Upper lobe of left lung (tissue), 4 donors: ENCODE data around the gene MAPK8.

Source experiments
- EP300 ChIP-seq, 4 donors: sonication (generic); formaldehyde crosslinking; IDR thresholded peaks; one replicate each; pipeline ENCODE4 v1.5.1; 2017; ENCODE audit warnings: antibody characterized with exemption in 4 of 4, control low read depth in 2 of 4
- POLR2A ChIP-seq, 4 donors: fragments of 450-650 bp; IDR thresholded peaks; one replicate each; pipeline ENCODE4 v1.5.1; 2016 to 2017; ENCODE audit warnings: antibody characterized with exemption in 4 of 4, mild to moderate bottlenecking in 2 of 4
- POLR2AphosphoS5 ChIP-seq, 2 donors: sonication (generic); formaldehyde crosslinking; IDR thresholded peaks; one replicate each; pipeline ENCODE4 v1.5.1; 2017; ENCODE audit warnings: antibody characterized with exemption in 2 of 2
- TF ChIP-seq, protein P1 (sequence below), 6 experiments: fragments of 450-650 bp in 4 of 6; fragments of 200-600 bp in 2 of 6; sonication (generic) in 2 of 6; IDR thresholded peaks; one replicate each; pipeline ENCODE4 v1.5.1; 2016 to 2019; ENCODE audit warnings: antibody characterized with exemption in 6 of 6

DNA sequence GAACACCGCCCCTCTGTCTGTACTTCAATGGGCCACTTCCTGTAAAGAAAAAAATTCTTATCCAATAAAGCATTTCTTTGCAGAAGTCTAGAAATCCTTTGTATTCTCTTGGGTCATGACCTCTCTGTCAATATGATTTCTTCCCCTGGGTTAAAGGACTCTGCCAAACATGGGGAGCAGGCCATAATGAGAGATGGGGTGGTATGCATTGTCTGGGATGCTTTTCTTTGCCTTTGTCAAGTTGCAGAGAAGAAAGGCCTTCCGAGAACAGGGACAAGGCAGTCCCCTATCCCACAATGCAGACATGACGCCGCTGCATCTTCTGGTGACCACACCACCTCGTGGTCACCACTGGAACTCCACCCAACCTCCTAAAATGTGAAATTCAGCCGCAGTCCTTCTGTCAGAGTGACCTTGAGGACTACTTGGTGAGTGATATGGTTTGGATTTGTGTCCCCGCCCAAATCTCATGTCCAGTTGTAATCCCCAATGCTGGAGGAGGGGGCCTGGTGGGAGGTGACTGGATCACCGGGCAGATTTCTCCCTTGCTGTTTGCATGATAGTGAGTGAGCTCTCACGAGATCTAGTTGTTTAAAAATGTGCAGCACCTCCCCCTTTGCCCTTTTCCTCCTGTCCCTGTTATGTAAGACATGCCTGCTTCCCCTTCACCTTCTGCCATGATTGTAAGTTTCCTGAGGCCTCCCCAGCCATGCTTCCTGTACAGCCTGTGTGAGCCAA, 16.8 kb upstream of the MAPK8 start:
- no peak for TF ChIP-seq POLR2AphosphoS5 (IDR thresholded peaks at IDR 0.05)
- TF ChIP-seq, protein P1, sequence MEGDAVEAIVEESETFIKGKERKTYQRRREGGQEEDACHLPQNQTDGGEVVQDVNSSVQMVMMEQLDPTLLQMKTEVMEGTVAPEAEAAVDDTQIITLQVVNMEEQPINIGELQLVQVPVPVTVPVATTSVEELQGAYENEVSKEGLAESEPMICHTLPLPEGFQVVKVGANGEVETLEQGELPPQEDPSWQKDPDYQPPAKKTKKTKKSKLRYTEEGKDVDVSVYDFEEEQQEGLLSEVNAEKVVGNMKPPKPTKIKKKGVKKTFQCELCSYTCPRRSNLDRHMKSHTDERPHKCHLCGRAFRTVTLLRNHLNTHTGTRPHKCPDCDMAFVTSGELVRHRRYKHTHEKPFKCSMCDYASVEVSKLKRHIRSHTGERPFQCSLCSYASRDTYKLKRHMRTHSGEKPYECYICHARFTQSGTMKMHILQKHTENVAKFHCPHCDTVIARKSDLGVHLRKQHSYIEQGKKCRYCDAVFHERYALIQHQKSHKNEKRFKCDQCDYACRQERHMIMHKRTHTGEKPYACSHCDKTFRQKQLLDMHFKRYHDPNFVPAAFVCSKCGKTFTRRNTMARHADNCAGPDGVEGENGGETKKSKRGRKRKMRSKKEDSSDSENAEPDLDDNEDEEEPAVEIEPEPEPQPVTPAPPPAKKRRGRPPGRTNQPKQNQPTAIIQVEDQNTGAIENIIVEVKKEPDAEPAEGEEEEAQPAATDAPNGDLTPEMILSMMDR (IDR thresholded peaks at IDR 0.05), result peak; percentile 60 to 80 (median 74)
- TF ChIP-seq POLR2A (IDR thresholded peaks at IDR 0.05), result no peak
- TF ChIP-seq EP300 (IDR thresholded peaks at IDR 0.05), result no peak
